H1 (cell line): Measurements from ENCODE around the gene SLFN14. TPM values are rescaled to one million over a fixed set of nuclear protein-coding genes. Genes with fewer than 3 reads are reported as not detected.

Experiments used
- CTCF ChIA-PET: fragments of 300-600 bp; sonication (Branson Sonifier 250); formaldehyde crosslinking; loops from one replicate; lab custom pipeline; 2021; ENCODE audit not compliant: partially characterized antibody; lab: Charles Lee
- POLR2A ChIA-PET: fragments of 300-600 bp; sonication (Branson Sonifier 250); formaldehyde crosslinking; loops from one replicate; lab custom pipeline; 2021; ENCODE audit warnings: inconsistent platforms; ENCODE audit not compliant: partially characterized antibody; lab: Charles Lee
- DNase-seq, 2 experiments: peaks; one replicate each; pipeline versions ENCODE4 v3.0.0 to v3.0.0-alpha.2; 2010 to 2022; ENCODE audit warnings: low spot score in 2 of 2, low read depth in 1 of 2, mixed read lengths in 1 of 2
- FAIRE-seq: peaks from 2 replicates; lab custom pipeline; 2011; peaks lifted over from hg19 to GRCh38; lab: Jason Lieb, UNC
- H2AFZ ChIP-seq: 2 replicates; pipeline ENCODE4 v1.8.1; 2012; ENCODE audit warnings: low read length, inconsistent platforms
- H2AK5ac ChIP-seq: 2 replicates; pipeline ENCODE4 v1.6.1; 2013; ENCODE audit warnings: low read depth, low read length
- H2BK120ac ChIP-seq: replicated peaks from 2 replicates; pipeline ENCODE3; 2013; ENCODE audit warnings: low read depth, low read length, inconsistent platforms
- H2BK12ac ChIP-seq: 2 replicates; pipeline ENCODE4 v1.6.1; 2013; ENCODE audit warnings: low read depth, low read length
- H2BK15ac ChIP-seq: 2 replicates; pipeline ENCODE4 v1.6.1; 2013; ENCODE audit warnings: low read length
- H2BK20ac ChIP-seq: 2 replicates; pipeline ENCODE4 v1.6.1; 2013; ENCODE audit warnings: low read length
- H2BK5ac ChIP-seq: 2 replicates; pipeline ENCODE4 v1.6.1; 2013; ENCODE audit warnings: low read depth, low read length
- H3K14ac ChIP-seq: 2 replicates; pipeline ENCODE4 v1.6.1; 2013; ENCODE audit warnings: inconsistent platforms; ENCODE audit not compliant: insufficient read length
- H3K18ac ChIP-seq: 2 replicates; pipeline ENCODE4 v1.6.1; 2013; ENCODE audit warnings: low read length; ENCODE audit errors: extremely low read depth
- H3K23ac ChIP-seq: 2 replicates; pipeline ENCODE4 v1.6.1; 2013; ENCODE audit warnings: inconsistent platforms; ENCODE audit not compliant: insufficient read length
- H3K23me2 ChIP-seq: 2 replicates; pipeline ENCODE4 v1.6.1; 2013; ENCODE audit warnings: low read depth, low read length
- H3K27ac ChIP-seq: 2 replicates; pipeline ENCODE4 v1.6.1; 2011; ENCODE audit warnings: low read depth, low read length, inconsistent platforms
- H3K27me3 ChIP-seq, 4 experiments: replicated peaks in 1 of 4; 1 replicate in 1 of 4; 2 replicates in 3 of 4; pipeline versions ENCODE4 v1.6.1 to v1.8.1; 2011 to 2013; ENCODE audit warnings: low read length in 3 of 4, mild to moderate bottlenecking in 3 of 4, inconsistent platforms in 2 of 4, mixed read lengths in 2 of 4, moderate library complexity in 1 of 4; ENCODE audit not compliant: control insufficient read depth in 3 of 4, insufficient read depth in 3 of 4; ENCODE audit errors: extremely low read depth in 1 of 4
- H3K36me3 ChIP-seq, 4 experiments: 2 replicates each; pipeline versions ENCODE4 v1.6.1 to v1.8.1; 2011 to 2013; ENCODE audit warnings: mild to moderate bottlenecking in 4 of 4, low read length in 3 of 4, moderate library complexity in 2 of 4, control low read depth in 1 of 4, inconsistent platforms in 1 of 4; ENCODE audit not compliant: insufficient read depth in 4 of 4, control insufficient read depth in 2 of 4
- H3K4ac ChIP-seq: replicated peaks from 2 replicates; pipeline ENCODE3; 2013; ENCODE audit warnings: low read length, low read depth, mixed read lengths, inconsistent platforms; ENCODE audit not compliant: insufficient read length
- H3K4me1 ChIP-seq, 4 experiments: replicated peaks in 1 of 4; 1 replicate in 1 of 4; 2 replicates in 3 of 4; pipeline versions ENCODE4 v1.6.1 to v1.8.1; 2011 to 2013; ENCODE audit warnings: low read length in 3 of 4, inconsistent platforms in 2 of 4, mixed read lengths in 1 of 4; ENCODE audit not compliant: insufficient read depth in 4 of 4, control insufficient read depth in 3 of 4
- H3K4me2 ChIP-seq, 2 experiments: 2 replicates each; pipeline versions ENCODE4 v1.6.1 to v1.8.1; 2011 to 2013; ENCODE audit warnings: low read depth in 2 of 2, low read length in 2 of 2, control low read depth in 1 of 2, inconsistent platforms in 1 of 2, mild to moderate bottlenecking in 1 of 2; ENCODE audit not compliant: insufficient read depth in 1 of 2
- H3K4me3 ChIP-seq, 4 experiments: fragments of 200-600, 300-600 bp in 1 of 4; sonication (generic), shearing (Covaris generic), sonication (Bioruptor Twin) in 1 of 4; 2 replicates each; pipeline versions ENCODE4 v1.5.1 to v1.8.1; 2011 to 2016; ENCODE audit warnings: low read length in 4 of 4, low read depth in 3 of 4, control low read depth in 2 of 4, inconsistent platforms in 2 of 4, mild to moderate bottlenecking in 2 of 4, mixed read lengths in 1 of 4, moderate library complexity in 1 of 4; ENCODE audit not compliant: insufficient read depth in 2 of 4; ENCODE audit errors: extremely low read depth in 1 of 4
- H3K56ac ChIP-seq: replicated peaks from 2 replicates; pipeline ENCODE3; 2013; ENCODE audit warnings: low read depth, mild to moderate bottlenecking, mixed read lengths, low read length, inconsistent platforms; ENCODE audit not compliant: insufficient read length
- H3K79me1 ChIP-seq: 2 replicates; pipeline ENCODE4 v1.6.1; 2013; ENCODE audit warnings: low read depth, low read length, control low read depth
- H3K79me2 ChIP-seq, 2 experiments: 2 replicates each; pipeline versions ENCODE4 v1.6.1 to v1.8.1; 2012 to 2013; ENCODE audit warnings: low read length in 2 of 2, mild to moderate bottlenecking in 2 of 2, inconsistent platforms in 1 of 2; ENCODE audit not compliant: insufficient read depth in 2 of 2, control insufficient read depth in 1 of 2
- H3K9ac ChIP-seq, 4 experiments: replicated peaks in 1 of 4; 1 replicate in 1 of 4; 2 replicates in 3 of 4; pipeline versions ENCODE4 v1.6.1 to v1.8.1; 2011 to 2013; ENCODE audit warnings: low read depth in 3 of 4, low read length in 3 of 4, control low read depth in 2 of 4, mild to moderate bottlenecking in 2 of 4, moderate library complexity in 2 of 4, inconsistent platforms in 1 of 4; ENCODE audit errors: extremely low read depth in 1 of 4
- H3K9me3 ChIP-seq, 2 experiments: 2 replicates each; pipeline versions ENCODE4 v1.6.1 to v1.8.1; 2012 to 2013; ENCODE audit warnings: mild to moderate bottlenecking in 2 of 2, moderate library complexity in 2 of 2, control low read depth in 1 of 2, inconsistent platforms in 1 of 2, low read depth in 1 of 2, low read length in 1 of 2, mixed read lengths in 1 of 2; ENCODE audit not compliant: insufficient read depth in 2 of 2
- H4K20me1 ChIP-seq, 2 experiments: replicated peaks in 1 of 2; 2 replicates each; pipeline versions ENCODE3 to v1.8.1; 2011 to 2013; ENCODE audit warnings: inconsistent platforms in 2 of 2, low read length in 2 of 2, mild to moderate bottlenecking in 1 of 2; ENCODE audit not compliant: insufficient read depth in 2 of 2, control insufficient read depth in 1 of 2
- H4K5ac ChIP-seq: 2 replicates; pipeline ENCODE4 v1.6.1; 2013; ENCODE audit warnings: low read length, low read depth, mixed read lengths, inconsistent platforms; ENCODE audit not compliant: insufficient read length
- H4K8ac ChIP-seq: 2 replicates; pipeline ENCODE4 v1.8.0; 2013; ENCODE audit warnings: mild to moderate bottlenecking, moderate library complexity, low read length, inconsistent platforms; ENCODE audit not compliant: insufficient read depth; ENCODE audit errors: extremely low read depth
- H4K91ac ChIP-seq: replicated peaks from 2 replicates; pipeline ENCODE3; 2013; ENCODE audit warnings: low read length, mixed read lengths, inconsistent platforms; ENCODE audit not compliant: insufficient read length
- CEBPB ChIP-seq: IDR thresholded peaks from 2 replicates; pipeline ENCODE4 v1.6.1; 2012; ENCODE audit warnings: low read depth, low read length
- CTCF ChIP-seq, 3 experiments: IDR thresholded peaks; 1 replicate in 2 of 3; 2 replicates in 1 of 3; pipeline versions ENCODE4 v1.5.1 to v1.6.1; 2011; ENCODE audit warnings: low read length in 3 of 3, mild to moderate bottlenecking in 3 of 3, inconsistent platforms in 2 of 3, low read depth in 1 of 3, moderate library complexity in 1 of 3; ENCODE audit not compliant: insufficient read depth in 1 of 3; ENCODE audit errors: control extremely low read depth in 1 of 3
- POU5F1 ChIP-seq: IDR thresholded peaks from 2 replicates; pipeline ENCODE4 v1.6.1; 2011; ENCODE audit warnings: low read depth, mild to moderate bottlenecking, low read length, moderate library complexity
- RXRA ChIP-seq: IDR thresholded peaks from 2 replicates; pipeline ENCODE4 v1.6.1; 2011; ENCODE audit warnings: low read depth, mild to moderate bottlenecking, low read length, moderate library complexity; ENCODE audit not compliant: insufficient read depth
- SRF ChIP-seq: IDR thresholded peaks from 2 replicates; pipeline ENCODE4 v1.6.1; 2011; ENCODE audit warnings: mild to moderate bottlenecking, low read depth, low read length, moderate library complexity
- TCF12 ChIP-seq: IDR thresholded peaks from 2 replicates; pipeline ENCODE4 v1.6.1; 2011; ENCODE audit warnings: low read depth, mild to moderate bottlenecking, low read length
- WGBS, 2 experiments: shearing (Covaris generic) in 1 of 2; methylation state at CpG; one replicate each; pipeline versions ENCODE4 v1.1.6 to v1.1.7; 2013 to 2015; ENCODE audit warnings: low lambda C conversion rate in 2 of 2, mixed read lengths in 2 of 2, inconsistent platforms in 1 of 2, low coverage in 1 of 2, missing lambda C conversion rate in 1 of 2; ENCODE audit not compliant: insufficient replicate concordance in 2 of 2, insufficient coverage in 1 of 2, insufficient read length in 1 of 2; ENCODE audit errors: extremely low coverage in 1 of 2, missing lambda C conversion rate in 1 of 2; 5-methylcytosine and 5-hydroxymethylcytosine counted together
- polyA plus RNA-seq, 7 experiments: library from polyadenylated mRNA; depleted of rRNA in 3 of 7; stranded (reverse) in 5 of 7; unstranded in 2 of 7; fragments of >200 nt in 5 of 7; fragments of 200-250 nt in 2 of 7; gene quantifications; 1 replicate in 5 of 7; 2 replicates in 1 of 7; 4 replicates in 1 of 7; pipeline versions ENCODE4 v1.2.1 to v1.2.3, GENCODE V29; 2011 to 2013; ENCODE audit warnings: missing spikeins in 2 of 7, mixed read lengths in 2 of 7
- total RNA-seq: library from RNA; stranded (reverse); fragmentation: NEBNext Ultra II Directional; extraction: Animal tissue kit (Norgen Biotek cat#: 25700); gene quantifications from 2 replicates; pipeline ENCODE4 v1.2.1, GENCODE V29; 2021

The SLFN14 gene
- total and polyA plus RNA-seq, 2 of the 8 experiments (the other 6 are each of a cell fraction or from before 2014, with no cell fraction given) = 0.03 TPM; not detected in 1

- 84% methylated on average over 8 of the region's 8 CpGs; no CpG with 5 or more reads in 1 of the 2 experiments for WGBS, 2 experiments
- Histone ChIP-seq H3K14ac (no peak overlapping the region), H3K23ac (no peak overlapping the region), H2AK5ac (no peak overlapping the region), H3K79me1 (no peaks in the 10 kb centered on the region), H3K9me3 (no peaks in the 10 kb centered on the region), H3K27ac (no peak overlapping the region), H2BK12ac (no peak overlapping the region), H3K4me2 (no peak overlapping the region), H4K20me1 (no peaks in the 10 kb centered on the region), H3K27me3 (no peaks in the 10 kb centered on the region), H2BK20ac (no peak overlapping the region), H3K23me2 (no peaks in the 10 kb centered on the region), H4K8ac (no peak overlapping the region), H2BK5ac (no peak overlapping the region), H2BK120ac (no peak overlapping the region), H4K5ac (no peak overlapping the region), H3K4ac (no peak overlapping the region), H3K4me3 (no peak overlapping the region), H3K18ac (no peak overlapping the region), H4K91ac (no peak overlapping the region), H3K36me3 (no peaks in the 10 kb centered on the region), H2BK15ac (no peak overlapping the region), H2AFZ (no peak overlapping the region), H3K9ac (no peak overlapping the region), H3K4me1 (no peaks in the 10 kb centered on the region), H3K56ac (no peak overlapping the region), H3K79me2 (no peaks in the 10 kb centered on the region)
- no peak for FAIRE-seq
- DNase-seq = no peak
- CTCF ChIA-PET = interaction anchor here (4.5 to 5.1 kb wide), 2 partner anchors 8 to 229 kb away, joined by 25 to 54 read pairs; no protein-coding TSS in a partner anchor
- POLR2A ChIA-PET = no interaction called here
- TF ChIP-seq SRF (no peak), RXRA (no peak), TCF12 (no peak), CEBPB (no peak), CTCF (IDR thresholded peaks at IDR 0.05; ENCODE audit: control extremely low read depth in 1 of 3, insufficient read depth in 1 of 3, low read depth in 1 of 3, low read length in 3 of 3) (no peak), POU5F1 (no peak)
Observed at GRCh38 chr17:35540589-35541404, 19.8 kb downstream of the SLFN14 start.
